HUES64 (cell line): Measurements from ENCODE around the gene ABHD6.
"Not testable (repeated sequence)": the region's sequence is repeated elsewhere in the genome, so short reads cannot be mapped to it uniquely, and the experiment has no call there.

ENCODE experiments used
- H3K27ac ChIP-seq: 2 replicates; pipeline ENCODE4 v1.7.0; 2013; ENCODE audit warnings: low read depth, low read length, inconsistent platforms
- H3K27me3 ChIP-seq: 2 replicates; pipeline ENCODE4 v1.6.1; 2013; ENCODE audit warnings: mild to moderate bottlenecking, low read length; ENCODE audit not compliant: insufficient read depth
- H3K36me3 ChIP-seq: 2 replicates; pipeline ENCODE4 v1.6.1; 2013; ENCODE audit warnings: mild to moderate bottlenecking, low read length; ENCODE audit not compliant: insufficient read depth
- H3K4me1 ChIP-seq: 2 replicates; pipeline ENCODE4 v1.6.1; 2013; ENCODE audit warnings: mild to moderate bottlenecking, low read length, moderate library complexity; ENCODE audit not compliant: insufficient read depth
- H3K4me3 ChIP-seq: 2 replicates; pipeline ENCODE4 v1.5.1; 2013; ENCODE audit warnings: mild to moderate bottlenecking, low read length, moderate library complexity
- H3K9ac ChIP-seq: 2 replicates; pipeline ENCODE4 v1.6.1; 2013; ENCODE audit warnings: mild to moderate bottlenecking, low read depth, low read length
- H3K9me3 ChIP-seq: 2 replicates; pipeline ENCODE4 v1.6.1; 2013; ENCODE audit warnings: low read depth, low read length; ENCODE audit not compliant: insufficient read depth
- WGBS: fragments of 150-250, 120-280 bp; methylation state at CpG from one replicate; pipeline ENCODE4 v1.1.7; 2013; ENCODE audit warnings: missing lambda C conversion rate; 5-methylcytosine and 5-hydroxymethylcytosine counted together

Gene ABHD6

DNA sequence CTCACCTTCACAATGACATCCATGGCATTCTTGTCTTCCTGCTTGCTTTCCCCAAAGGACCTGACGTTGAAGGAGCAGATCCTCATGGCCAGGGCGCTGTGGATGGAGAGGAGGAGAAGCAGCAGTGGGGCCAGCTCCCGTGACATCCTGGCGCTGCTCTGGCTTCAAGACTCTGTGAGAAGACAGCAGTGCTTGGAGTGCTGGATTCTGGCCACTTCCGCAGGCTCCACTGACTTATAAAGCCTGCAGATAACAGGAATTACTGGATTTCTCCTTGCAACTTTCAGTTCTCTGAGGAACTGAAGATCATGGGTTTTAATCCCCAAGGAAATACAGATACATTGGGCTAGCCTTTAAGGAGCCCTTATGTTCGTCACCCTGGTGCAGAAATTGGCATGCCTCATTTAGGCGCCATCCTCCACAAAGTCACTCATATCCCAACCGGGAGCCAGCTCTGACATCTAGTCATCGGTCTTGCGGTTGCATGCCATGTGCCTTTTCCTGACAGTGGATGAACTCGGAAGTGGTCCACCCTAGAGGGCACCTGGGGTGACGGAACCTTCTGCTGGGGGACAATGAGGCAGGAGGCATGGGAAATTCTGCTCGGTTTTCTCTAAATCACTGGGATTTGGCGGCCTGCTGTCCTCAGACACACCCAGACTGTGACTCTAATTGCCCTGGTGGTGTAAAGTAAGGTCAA lies 26.7 kb upstream of the ABHD6 start, which contains the start of gene DNASE1L3:
TSS of gene DNASE1L3 (minus strand) at position 212 of the 700 bp plus-strand sequence. CDS start at position 146, 66 bp downstream.
- Histone ChIP-seq H3K36me3 (no peaks in the 10 kb centered on the region), H3K9ac (no peak within 1 kb of the TSS)
- 92% methylated on average over 14 of the region's 14 CpGs for WGBS

DNA sequence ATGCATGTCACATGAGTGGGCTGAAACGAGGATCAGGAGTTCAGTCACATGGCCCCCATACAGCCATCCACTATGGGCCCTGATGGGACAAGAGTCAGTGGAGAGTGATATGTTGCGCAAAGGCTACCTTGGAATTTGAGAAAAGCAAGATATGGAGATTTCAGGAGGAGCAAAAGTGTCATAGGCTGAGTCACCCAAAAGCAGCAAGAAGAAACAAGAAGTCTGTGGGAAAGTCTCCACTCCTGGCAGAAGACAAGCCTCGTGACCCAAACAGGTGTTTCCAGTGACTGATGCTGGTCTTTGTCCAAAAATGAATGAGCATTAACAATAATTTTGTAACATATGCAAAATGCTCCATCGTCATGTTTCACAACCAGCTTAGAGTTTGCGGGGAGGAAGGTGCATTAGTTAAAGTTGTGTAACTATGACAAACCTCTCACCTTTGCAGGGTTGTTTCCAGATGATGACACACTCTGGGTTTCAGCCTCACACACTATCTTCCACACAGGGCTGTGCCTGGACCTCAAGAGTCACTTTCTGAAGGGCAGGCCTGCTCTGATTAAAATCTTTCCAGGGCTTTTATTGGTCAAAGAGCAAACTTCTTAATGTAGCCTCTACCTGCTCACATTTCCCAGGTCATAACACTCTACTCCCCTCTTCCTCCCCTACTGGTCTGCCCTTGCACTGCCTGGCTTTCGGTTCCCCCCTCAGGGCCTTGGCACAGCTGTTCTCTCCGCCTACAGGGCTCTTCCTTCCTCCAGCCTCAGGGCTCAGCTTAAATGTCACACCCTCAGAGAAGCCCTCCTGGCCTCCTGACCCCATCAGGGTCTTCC lies 22.9 kb upstream of the ABHD6 start:
- no peaks in the 10 kb centered on the region for H3K4me1 ChIP-seq
- H3K9ac ChIP-seq = no peak overlapping the region
- no peak overlapping the region for H3K4me3 ChIP-seq
- H3K36me3 ChIP-seq = no peaks in the 10 kb centered on the region
- no peaks in the 10 kb centered on the region for H3K27me3 ChIP-seq
- no peaks in the 10 kb centered on the region for H3K9me3 ChIP-seq
- H3K27ac ChIP-seq = no peak overlapping the region
- WGBS = 86% methylated on average over 7 of the region's 7 CpGs

More for the DNA sequence above, 26.7 kb upstream of the ABHD6 start, which contains the start of gene DNASE1L3:
- Histone ChIP-seq H3K4me3 (no peak within 1 kb of the TSS), H3K27me3 (no peaks in the 10 kb centered on the region), H3K9me3 (no peaks in the 10 kb centered on the region), H3K27ac (no peak within 1 kb of the TSS), H3K4me1 (no peaks in the 10 kb centered on the region)

DNA sequence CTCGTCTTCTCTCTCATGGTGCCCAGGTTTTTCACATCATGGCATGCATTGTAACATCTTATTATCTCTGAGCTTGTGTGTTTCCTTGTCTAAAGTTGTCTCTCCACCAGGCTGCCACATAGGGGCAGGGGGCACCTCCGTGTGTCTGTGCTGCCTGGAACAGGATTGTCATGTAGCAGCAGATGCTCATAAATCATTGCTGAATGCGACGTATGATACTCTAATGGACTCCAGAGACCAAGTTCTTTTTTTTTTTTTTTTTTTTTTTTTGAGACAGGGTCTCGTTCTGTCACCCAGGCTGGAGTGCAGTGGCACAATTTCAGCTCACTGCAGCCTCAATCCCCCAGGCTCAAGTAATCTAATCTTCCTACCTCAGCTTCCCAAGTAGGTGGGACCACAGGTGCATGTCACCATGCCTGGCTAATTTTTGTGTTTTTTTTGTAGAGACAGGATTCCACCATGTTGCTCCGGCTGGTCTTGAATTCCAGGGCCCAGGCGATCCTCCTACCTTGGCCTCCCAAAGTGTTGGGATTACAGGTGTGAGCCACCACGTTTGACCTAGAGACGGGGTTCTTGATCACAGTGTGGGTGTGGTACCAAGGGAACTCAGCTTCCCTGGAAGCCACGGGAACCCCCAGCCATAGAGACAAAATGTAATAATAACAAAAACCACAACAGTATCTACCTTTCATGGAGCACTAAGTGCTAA lies 22.1 kb upstream of the ABHD6 start:
- H3K4me1 ChIP-seq = no peaks in the 10 kb centered on the region
- no peaks in the 10 kb centered on the region for H3K9me3 ChIP-seq
- H3K4me3 ChIP-seq = no peak overlapping the region
- H3K27ac ChIP-seq = no peak overlapping the region
- H3K9ac ChIP-seq = no peak overlapping the region
- 88% methylated on average over 10 of the region's 10 CpGs for WGBS
- H3K36me3 ChIP-seq = no peaks in the 10 kb centered on the region
- no peaks in the 10 kb centered on the region for H3K27me3 ChIP-seq

DNA sequence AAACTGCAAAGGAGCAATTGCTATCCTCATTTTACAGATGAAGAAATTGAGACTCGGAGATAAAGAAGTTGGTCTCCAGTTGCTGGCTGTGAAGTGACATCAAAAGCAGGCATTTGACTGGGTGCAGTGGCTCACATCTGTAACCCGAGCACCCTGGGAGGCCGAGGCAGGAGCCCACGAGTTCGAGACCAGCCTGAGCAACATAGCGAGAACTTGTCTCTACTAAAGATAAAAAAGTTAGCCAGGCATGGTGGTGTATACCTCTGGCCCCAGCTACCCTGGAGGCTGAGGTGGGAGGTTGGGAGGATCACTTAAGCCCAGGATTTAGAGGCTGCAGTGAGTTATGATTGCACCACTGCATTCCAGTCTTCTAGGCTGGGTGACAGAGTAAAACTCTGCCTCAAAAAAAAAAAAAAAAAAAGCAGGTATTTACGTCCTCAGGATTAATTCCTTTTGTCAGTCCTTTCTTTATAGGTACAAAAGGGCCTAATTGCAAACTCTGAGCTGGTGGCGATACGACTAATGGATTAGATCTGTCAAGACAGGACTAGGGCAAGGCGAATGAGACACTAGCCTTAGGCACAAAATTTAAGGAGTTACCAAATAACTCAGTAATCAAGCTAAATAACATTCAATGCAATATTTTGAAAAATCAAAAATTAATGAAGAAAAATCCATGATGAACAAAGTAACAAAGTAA lies 20.9 kb upstream of the ABHD6 start:
- no peak overlapping the region for H3K9ac ChIP-seq
- no peaks in the 10 kb centered on the region for H3K4me1 ChIP-seq
- no peak overlapping the region for H3K4me3 ChIP-seq
- no peak overlapping the region for H3K27ac ChIP-seq
- no peaks in the 10 kb centered on the region for H3K27me3 ChIP-seq
- 76% methylated on average over 10 of the region's 10 CpGs for WGBS
- no peaks in the 10 kb centered on the region for H3K9me3 ChIP-seq
- no peaks in the 10 kb centered on the region for H3K36me3 ChIP-seq

DNA sequence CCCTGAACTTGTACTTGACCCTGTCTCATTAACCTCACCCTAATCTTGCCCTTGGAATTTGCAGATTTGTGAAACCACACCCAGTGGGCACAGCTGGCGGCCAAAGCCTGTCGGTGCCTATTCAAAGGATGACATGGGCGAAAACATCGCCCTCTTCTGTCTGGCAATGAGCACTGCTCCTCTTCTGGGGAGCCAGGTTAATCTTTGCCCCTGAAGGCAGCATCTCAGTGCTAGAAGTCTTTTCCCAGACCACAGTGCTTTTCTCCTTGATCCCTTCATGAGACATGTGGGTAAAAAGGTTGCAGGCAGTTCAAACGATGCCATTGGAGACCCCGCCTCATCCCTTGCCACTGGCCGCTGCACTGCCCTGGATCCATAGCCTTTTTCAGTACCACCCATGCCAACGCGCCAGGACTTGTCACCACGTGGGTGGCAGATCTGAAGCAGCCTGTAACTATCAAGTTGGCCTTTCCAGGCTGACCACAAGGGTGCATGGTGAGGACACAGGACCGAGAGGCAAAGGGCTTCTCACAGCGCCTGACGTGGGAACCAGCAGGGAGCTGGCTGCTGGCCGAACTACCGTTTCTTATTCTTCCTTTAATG lies 20.3 kb upstream of the ABHD6 start:
- H3K9me3 ChIP-seq = no peaks in the 10 kb centered on the region
- WGBS = 20% methylated on average over 15 of the region's 15 CpGs
- H3K4me3 ChIP-seq = no peak overlapping the region
- H3K4me1 ChIP-seq = no peaks in the 10 kb centered on the region
- H3K36me3 ChIP-seq = no peaks in the 10 kb centered on the region
- H3K9ac ChIP-seq = no peak overlapping the region
- H3K27me3 ChIP-seq = no peaks in the 10 kb centered on the region
- no peak overlapping the region; the same call in 1 of the 2 replicates for H3K27ac ChIP-seq

DNA sequence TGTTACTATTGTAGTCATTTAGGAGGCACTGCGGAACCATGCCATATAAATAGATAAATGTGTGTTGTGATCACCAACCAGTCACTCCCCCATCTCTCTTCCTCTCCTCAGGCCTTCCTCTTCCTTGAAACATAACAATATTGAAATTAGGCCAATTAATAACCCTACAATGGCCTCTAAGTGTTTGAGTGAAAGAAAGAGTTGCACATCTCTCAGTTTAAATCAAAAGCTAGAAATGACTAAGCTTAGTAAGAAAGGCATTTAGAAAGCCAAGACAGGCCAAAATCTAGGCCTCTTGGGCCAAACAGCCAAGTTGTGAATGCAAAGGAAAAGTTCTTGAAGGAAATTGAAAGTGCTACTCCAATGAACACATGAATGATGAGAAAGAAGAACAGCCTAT lies 18.7 kb upstream of the ABHD6 start:
- no peak overlapping the region for H3K4me3 ChIP-seq
- no peaks in the 10 kb centered on the region for H3K27me3 ChIP-seq
- no peaks in the 10 kb centered on the region for H3K4me1 ChIP-seq
- no CpG with 5 or more reads among the region's 1 CpG for WGBS
- no peak overlapping the region for H3K27ac ChIP-seq
- H3K9ac ChIP-seq = no peak overlapping the region
- H3K9me3 ChIP-seq = no peaks in the 10 kb centered on the region
- H3K36me3 ChIP-seq = no peaks in the 10 kb centered on the region

DNA sequence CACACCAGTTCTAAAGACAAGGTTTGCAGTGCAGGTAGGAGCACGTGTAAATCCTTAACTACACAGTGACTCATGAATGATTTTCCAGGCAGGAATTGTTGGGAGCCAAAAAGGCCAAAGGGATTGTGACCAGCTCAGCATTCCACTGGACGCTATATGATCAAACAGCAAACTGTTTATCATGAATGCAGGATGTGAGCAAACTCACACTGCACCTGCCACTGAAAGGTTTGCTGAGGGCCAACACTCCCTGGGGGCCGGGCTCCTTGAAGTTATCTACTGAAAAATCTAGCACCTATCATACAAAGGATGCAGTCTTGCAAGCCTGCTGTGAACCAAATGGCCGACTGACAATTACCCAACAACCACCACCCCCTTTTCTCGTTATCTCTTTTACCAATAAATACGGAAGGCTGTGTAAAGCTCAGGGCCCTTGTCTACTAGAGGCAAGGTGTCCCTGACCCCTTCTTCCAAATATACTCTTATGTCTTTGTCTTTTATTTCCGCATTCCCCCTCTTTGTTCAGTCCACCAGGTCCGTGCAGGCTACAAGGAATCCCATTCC lies 15.3 kb upstream of the ABHD6 start:
- no peaks in the 10 kb centered on the region for H3K4me1 ChIP-seq
- H3K9me3 ChIP-seq = no peaks in the 10 kb centered on the region
- H3K9ac ChIP-seq = no peak overlapping the region
- 53% methylated on average over 8 of the region's 8 CpGs for WGBS
- H3K27ac ChIP-seq = no peak overlapping the region
- no peaks in the 10 kb centered on the region for H3K36me3 ChIP-seq
- H3K27me3 ChIP-seq = no peaks in the 10 kb centered on the region
- H3K4me3 ChIP-seq = no peak overlapping the region

DNA sequence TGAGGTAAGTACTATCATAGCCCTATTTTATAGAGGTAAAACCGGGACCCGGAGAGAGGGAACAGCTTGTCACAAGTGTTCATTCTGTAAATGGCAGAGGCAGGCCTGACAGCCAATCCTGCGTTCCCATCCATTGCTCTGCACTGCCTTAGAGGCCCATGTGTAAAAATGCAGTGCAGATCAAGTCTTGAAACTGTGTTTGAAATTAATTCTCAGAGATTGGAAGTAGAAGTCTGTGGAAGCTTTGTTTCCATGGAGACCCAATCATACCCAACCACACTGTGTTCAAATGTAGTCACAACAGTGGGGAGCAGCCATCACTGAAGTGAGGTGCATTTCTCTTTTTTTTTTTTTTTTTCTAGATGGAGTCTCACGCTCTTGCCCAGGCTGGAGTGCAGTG lies 13.7 kb upstream of the ABHD6 start:
- no peaks in the 10 kb centered on the region for H3K9me3 ChIP-seq
- no peaks in the 10 kb centered on the region for H3K27me3 ChIP-seq
- no peak overlapping the region for H3K27ac ChIP-seq
- no peaks in the 10 kb centered on the region for H3K4me1 ChIP-seq
- no peak overlapping the region for H3K4me3 ChIP-seq
- H3K36me3 ChIP-seq = no peaks in the 10 kb centered on the region
- WGBS = 94% methylated on average over 4 of the region's 4 CpGs
- no peak overlapping the region for H3K9ac ChIP-seq

DNA sequence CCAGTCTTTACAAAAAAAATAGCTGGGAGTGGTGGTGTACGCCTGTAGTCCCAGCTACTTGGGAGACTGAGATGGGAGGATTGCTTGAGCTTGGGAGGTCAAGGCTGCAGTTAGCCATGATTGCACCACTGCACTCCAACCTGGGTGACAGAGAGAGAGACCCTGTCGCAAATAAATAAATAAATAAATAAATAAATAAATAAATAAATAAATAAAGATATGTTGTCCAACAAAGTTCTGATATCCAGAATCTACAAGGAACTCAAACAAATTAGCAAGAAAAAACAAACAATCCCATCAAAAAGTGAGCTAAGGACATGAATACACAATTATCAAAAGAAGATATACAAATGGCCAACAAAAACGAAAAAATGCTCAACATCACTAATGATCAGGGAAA lies 9.7 kb upstream of the ABHD6 start:
- WGBS = 91% methylated on average over 2 of the region's 3 CpGs
- H3K9me3 ChIP-seq, H3K27ac ChIP-seq, H3K4me3 ChIP-seq, H3K9ac ChIP-seq, H3K36me3 ChIP-seq, H3K27me3 ChIP-seq, H3K4me1 ChIP-seq: not testable (repeated sequence)

DNA sequence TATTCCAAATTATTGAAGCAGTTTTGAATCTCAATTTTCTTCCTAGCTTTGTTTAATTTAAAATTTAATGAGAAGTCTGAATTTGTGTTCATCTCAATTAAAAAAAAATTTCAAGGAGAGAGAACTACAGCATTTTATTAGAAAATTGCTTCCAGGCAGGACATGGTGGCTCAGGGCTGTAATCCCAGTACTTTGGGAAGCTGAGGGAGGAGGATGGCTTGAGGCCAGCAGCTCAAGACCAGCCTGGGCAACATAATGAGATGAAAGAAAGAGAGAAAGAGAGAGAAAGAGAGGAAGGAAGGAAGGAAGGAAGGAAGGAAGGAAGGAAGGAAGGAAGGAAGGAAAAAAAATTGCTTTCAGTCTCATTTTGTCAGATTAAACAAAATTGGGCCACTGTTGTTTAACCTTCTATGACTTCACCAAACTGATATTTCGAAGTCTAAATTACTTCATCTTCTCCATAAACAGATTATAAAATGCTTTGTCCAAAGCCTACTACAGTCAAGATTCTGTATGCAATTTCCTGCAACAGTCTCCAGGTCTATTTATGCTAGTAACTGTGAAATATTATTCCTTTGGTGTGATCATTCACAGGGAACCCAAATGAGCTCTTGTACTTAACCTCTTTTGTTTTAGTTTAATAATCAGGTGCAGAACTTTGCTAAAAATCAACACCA lies 6.6 kb upstream of the ABHD6 start:
- H3K4me3 ChIP-seq = no peak overlapping the region
- H3K9me3 ChIP-seq = no peaks in the 10 kb centered on the region
- H3K9ac ChIP-seq = no peak overlapping the region
- H3K4me1 ChIP-seq = no peaks in the 10 kb centered on the region
- H3K27ac ChIP-seq = no peak overlapping the region
- no peaks in the 10 kb centered on the region for H3K36me3 ChIP-seq
- WGBS = 0% methylated on average over 1 of the region's 1 CpG
- H3K27me3 ChIP-seq = peaks cover 29% of the 10 kb centered on the region
